NCI-H345 (cell line): ENCODE measurements around the gene PCYT2.

Source experiments
- DNase-seq: peaks from one replicate; lab custom pipeline; 2025; lab: John Stamatoyannopoulos, UW

PCYT2 gene

GRCh38 chr17:81851423-81851822, 59.8 kb downstream of the PCYT2 start:
- DNase-seq: no peak
